Endothelial cell of umbilical vein (primary cell): Measurements from ENCODE around the gene METTL25. TPM values are rescaled to one million over a fixed set of nuclear protein-coding genes. Genes with fewer than 3 reads are reported as not detected.

ENCODE experiments used
- polyA plus RNA-seq, 4 experiments: library from polyadenylated mRNA; depleted of rRNA in 3 of 4; stranded (reverse) in 3 of 4; unstranded in 1 of 4; fragments of >200 nt; gene quantifications; 2 replicates each; pipeline versions ENCODE4 v1.2.1 to v1.2.3, GENCODE V29; 2011 to 2012; ENCODE audit warnings: missing spikeins in 1 of 4
- total RNA-seq: library from RNA; stranded (reverse); gene quantifications from 2 replicates; pipeline ENCODE4 v1.2.3, GENCODE V29; 2021

Gene METTL25
- total and polyA plus RNA-seq, 2 donors (not counting 3 experiments of a cell fraction or from before 2014, with no cell fraction given): 6.5 to 8.5 TPM

Other genes starting within 250 kb of the METTL25 start
- 45.4 and 50.7 TPM in 2 replicates for gene CCDC59, start 142 bp upstream of the METTL25 start, total RNA-seq
- gene CCDC59, start 142 bp upstream of the METTL25 start, polyA plus RNA-seq: 6.9 and 12.1 TPM in 2 replicates